Gastrocnemius medialis (tissue), 4 donors: ENCODE measurements around the gene SCAMP3.

Experiments
- CTCF ChIP-seq, 5 experiments: fragments of 450-650 bp in 3 of 5; fragments of 200-600 bp in 2 of 5; sonication (generic) in 2 of 5; IDR thresholded peaks in 4 of 5; conservative IDR thresholded peaks in 1 of 5; 1 replicate in 4 of 5; 2 replicates in 1 of 5; pipeline ENCODE4 v1.5.1; 2016 to 2019; ENCODE audit warnings: antibody characterized with exemption in 5 of 5, mild to moderate bottlenecking in 3 of 5, moderate library complexity in 3 of 5
- POLR2A ChIP-seq, 2 donors: fragments of 450-650 bp; IDR thresholded peaks; one replicate each; pipeline ENCODE4 v1.6.1; 2017; ENCODE audit warnings: antibody characterized with exemption in 2 of 2, mild to moderate bottlenecking in 2 of 2, moderate library complexity in 2 of 2

GRCh38 chr1:155253208-155253607 lies 9.0 kb downstream of the SCAMP3 start:
- TF ChIP-seq CTCF (IDR thresholded peaks at IDR 0.05 in 4 of 5, conservative IDR thresholded peaks at IDR 0.05 in 1 of 5) (no peak), POLR2A (IDR thresholded peaks at IDR 0.05) (no peak)
